ENCODE measurements around the gene MEF2D.

Gene MEF2D

DNA sequence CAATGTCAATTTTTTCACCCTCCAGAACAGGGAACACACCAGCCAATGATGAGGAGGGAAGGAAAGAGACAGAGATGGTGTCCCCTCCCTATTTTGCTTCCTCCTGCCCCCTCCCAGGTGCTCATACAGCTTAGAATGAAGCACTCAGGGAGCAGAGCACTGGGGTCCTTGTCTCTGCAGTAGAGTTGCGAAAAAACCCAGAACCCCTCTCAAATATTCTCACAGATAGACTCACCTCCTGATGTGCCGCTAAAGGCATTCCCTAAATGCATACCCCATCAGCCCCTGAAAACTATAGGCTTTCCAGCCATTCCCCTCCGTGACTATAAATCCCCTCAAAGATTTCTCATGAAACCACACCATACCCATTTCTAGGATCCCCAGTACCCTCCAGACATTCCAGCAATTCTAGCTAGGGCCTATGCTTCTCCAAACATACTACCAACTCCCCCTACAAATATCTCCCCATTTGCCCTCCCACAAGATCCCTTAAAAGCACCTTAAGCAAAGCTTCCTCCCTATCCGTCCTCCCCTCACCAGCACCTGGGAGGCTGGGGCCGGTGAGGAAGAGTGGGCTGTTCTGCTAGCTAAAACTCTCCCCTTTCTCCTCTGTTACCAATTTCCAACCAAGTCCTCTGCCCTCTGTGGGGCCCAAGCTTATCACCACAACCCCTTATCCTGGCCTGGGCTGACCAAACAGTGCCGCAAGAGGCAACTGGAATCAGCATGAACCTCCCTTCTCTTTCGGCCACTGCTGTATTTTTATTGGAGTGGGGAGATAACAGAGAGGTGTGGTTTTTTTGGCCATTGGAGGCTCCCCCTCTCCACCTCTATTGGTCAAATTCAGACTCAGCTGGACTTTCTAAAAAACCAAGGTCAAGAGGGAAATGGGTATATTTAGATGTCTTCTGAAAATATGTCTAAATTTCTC lies 76.9 kb downstream of the MEF2D start:
- DNase-seq, result no peak

GRCh38 chr1:156422602-156423091 lies 77.9 kb downstream of the MEF2D start:
- DNase-seq, result no peak

GRCh38 chr1:156421939-156422601 lies 78.5 kb downstream of the MEF2D start:
- DNase-seq, result no peak

DNA sequence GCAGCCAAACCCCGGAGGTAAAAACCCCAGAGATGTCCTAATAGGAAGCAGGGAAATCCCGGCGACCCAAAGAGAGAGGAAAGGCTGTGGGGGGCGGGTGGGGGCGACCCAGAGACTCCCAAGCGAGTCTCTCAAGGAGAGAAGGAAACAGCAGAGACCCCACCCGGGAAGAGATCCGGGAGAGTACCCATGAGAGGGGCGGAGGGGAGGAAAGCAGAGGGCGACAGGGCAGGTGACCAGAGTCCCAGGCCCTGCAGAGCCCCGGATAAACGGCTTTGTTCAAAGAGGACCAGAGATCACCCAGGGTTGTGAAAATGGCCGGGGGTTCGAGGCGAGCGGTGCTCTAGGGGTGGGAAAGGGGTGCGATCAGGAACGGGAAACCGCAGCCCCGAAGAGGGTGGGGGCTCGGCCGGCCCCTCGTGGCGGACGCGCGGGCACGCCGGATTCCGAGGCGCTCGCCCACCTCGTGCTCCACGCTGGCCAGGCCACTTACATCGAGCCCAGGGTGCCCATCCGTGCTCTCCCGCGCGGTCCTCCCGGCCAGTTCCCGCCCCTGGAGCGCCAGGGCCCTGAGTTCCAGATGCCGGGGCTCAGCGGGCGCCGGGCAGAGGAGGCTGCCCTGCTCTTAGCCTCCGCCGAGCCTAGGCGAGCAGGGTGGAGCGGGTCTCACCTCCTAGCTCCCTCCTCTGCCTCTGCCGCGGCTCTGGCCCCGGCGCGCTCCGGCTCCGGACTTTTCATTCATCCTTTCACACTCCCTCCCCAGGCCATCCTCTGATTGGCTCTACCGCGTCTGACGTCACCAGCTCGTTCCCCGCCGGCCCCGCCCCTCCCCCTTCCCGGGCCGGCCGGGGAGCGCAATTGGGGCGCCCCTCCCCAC lies 79.3 kb downstream of the MEF2D start:
- peak; percentile 49 for DNase-seq

DNA sequence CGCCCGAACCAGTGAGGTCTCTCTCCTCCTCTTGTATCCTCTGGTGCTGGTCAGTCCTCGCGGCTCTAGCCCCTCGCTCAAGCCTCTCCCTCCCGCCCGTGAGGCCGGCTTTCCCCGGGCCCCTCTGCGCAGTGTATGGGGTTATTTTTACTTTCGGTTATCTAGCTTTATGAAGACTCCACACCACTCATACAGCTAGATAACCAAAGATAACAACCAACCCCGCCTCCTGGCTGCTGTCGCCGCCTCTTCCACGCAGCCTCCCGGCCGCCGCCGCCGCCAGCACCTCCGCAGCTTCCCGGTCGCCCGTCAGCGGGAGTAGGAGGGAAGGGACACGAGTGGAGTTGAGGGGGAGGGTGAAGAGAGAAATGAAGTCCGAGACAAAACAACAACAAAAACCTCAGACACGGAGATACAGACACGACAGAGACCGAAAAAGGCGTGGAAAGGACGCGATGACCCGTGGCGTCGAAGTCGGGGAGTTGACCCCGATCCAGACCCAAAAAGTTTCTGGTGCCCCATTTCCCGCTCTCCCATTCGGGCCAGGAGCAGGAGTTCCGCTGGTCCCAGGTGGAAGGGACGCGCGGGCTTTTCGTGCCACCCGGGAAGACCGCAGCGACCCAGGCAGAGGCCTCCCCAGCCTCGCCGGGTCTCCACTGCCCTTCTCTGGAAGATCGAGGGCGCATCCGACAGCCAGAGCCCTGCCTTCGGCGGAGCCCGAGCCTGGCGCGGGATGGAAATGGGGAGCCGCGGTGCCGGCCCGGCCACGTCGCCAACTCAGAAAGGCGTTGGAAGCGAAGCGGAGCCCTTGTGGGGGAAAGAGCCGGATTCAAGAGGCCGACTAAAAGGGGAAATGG lies 80.1 kb downstream of the MEF2D start:
- no peak for DNase-seq

DNA sequence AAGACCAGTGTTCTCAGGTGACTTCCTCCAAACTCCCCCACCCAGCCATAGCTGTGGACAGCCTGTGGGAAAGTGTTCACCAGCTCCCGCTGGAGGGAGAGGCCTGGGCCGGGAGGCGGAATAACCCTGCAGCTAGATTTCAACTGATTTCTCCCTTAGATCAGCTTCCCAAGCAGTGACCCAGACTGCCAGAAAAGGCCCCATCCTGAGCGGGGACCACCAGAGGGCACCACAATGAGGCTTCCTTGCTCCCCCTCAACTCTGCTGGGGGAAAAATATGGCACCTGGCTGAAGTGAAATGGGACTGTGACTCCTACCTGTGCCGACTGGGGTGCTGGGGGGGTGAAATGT lies 80.7 kb downstream of the MEF2D start:
- DNase-seq, result no peak

DNA sequence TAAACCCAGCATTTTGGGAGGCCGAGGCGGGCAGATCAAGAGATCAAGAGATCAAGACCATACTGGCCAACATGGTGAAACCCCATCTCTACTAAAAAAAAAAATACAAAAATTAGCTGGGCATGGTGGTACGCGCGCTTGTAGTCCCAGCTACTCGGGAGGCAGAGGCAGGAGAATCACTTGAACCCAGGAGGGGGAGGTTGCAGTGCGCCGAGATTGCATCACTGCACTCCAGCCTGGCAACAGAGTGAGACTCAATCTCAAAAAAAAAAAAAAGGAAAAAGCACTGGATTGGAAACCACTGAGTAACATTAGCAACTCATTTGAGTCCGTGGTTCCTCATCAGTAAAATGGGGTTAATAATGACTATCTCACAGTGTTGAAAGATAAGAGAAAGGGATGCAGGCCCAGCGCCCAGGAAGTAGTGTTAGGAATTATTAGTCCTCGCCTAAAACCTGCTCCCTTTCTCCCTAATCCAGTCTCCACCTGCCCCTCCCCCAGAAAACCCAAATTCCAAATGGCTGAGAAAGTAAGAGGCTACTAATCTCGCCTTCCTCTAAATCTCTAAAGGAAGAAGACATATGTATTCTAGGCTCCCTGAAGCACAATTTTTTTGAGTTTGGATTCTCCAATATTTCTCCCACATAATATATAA lies 82.0 kb downstream of the MEF2D start:
- DNase-seq, result no peak

DNA sequence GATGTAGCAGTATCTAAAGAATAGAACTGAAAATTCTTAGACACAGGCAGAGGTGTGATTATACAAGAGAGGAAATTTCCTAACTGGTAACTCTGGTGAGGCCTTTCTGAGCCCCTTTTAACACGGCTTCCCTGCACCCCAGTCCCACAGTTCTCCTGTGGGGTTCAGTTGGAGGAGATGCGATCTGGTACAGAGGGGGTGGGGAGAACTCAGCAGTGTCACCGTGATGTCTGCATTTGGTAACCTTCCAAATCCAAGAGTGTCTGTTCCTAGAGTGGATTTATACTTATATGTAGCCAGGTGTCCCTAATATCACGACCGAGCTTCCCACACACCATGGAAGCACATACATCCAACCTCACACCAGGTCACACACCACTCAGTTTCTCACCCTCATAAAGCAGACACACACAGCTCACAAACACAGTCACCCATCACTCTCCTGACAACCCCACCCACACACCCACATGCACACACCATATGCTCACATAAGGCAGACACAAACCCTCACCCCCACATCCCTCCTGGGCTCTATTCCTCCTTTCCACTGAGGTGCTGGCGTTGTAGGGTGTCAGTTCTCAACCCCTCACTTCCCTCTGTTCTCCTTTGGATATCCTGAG lies 83.1 kb downstream of the MEF2D start:
- DNase-seq, result no peak

GRCh38 chr1:156416993-156417392 lies 83.6 kb downstream of the MEF2D start:
- DNase-seq, result no peak

DNA sequence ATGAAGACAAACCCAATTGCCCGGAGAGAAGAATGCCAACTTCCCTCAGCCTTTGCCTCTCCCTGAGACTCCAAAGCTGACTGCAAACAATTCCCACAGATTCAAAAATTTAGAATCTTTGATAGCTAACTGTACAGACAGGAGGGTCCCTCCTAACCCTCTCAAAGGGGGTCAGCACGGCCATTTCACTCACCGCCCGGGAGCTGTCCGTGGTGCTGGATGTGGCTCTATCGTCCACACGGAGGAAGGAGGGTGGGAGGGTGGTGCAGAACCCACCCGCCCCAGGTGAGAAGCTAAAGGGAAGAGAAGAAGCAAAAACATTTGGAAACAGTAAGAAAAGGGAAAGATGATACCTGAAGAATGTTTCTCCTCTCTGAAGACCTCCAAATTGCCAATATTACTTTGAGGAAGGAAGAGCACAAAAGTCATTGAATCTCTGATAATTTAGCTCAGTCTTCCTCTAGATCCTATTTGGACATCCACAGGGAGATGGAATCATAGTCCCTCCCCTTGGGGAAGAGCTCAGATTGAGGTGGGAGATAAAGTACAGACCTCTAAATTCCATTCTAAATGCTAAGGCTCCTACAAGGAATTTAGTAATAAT lies 86.0 kb downstream of the MEF2D start:
- no peak for DNase-seq

Data from fibroblast of upper back skin (primary cell).